Stimulated activated CD8-positive, alpha-beta memory T cell treated with anti-CD3 and anti-CD28 coated beads, Interleukin-12 subunit alpha, Interleukin-12 subunit beta, amount 100 ng/mL, for 24 hours (primary cell): Measurements from ENCODE around the gene ZNF438.
"Not testable (repeated sequence)": the region's sequence is repeated elsewhere in the genome, so short reads cannot be mapped to it uniquely, and the experiment has no call there.

Experiments used
- DNase-seq: peaks from one replicate; pipeline ENCODE4 v3.0.0-alpha.2; 2020; ENCODE audit errors: extremely low read depth

The ZNF438 gene

GRCh38 chr10:30986053-30986555 lies 45.6 kb downstream of the ZNF438 start:
- DNase-seq = no peak

GRCh38 chr10:30985512-30985911 lies 46.2 kb downstream of the ZNF438 start:
- no peak for DNase-seq

GRCh38 chr10:30984563-30985328 lies 46.9 kb downstream of the ZNF438 start:
- DNase-seq = no peak

GRCh38 chr10:30983209-30983608 lies 48.5 kb downstream of the ZNF438 start:
- not testable (repeated sequence) for DNase-seq

GRCh38 chr10:30980951-30981616 lies 50.6 kb downstream of the ZNF438 start:
- DNase-seq = no peak

- DNase-seq = no peak
Observed at GRCh38 chr10:30979956-30980355, 51.7 kb downstream of the ZNF438 start.

GRCh38 chr10:30978843-30979242 lies 52.8 kb downstream of the ZNF438 start:
- no peak for DNase-seq

- DNase-seq = no peak
Observed at GRCh38 chr10:30977385-30977784, 54.3 kb downstream of the ZNF438 start.

GRCh38 chr10:30974773-30975415 lies 56.8 kb downstream of the ZNF438 start:
- no peak for DNase-seq

GRCh38 chr10:30974355-30974754 lies 57.3 kb downstream of the ZNF438 start:
- DNase-seq = no peak

GRCh38 chr10:30973737-30974136 lies 57.9 kb downstream of the ZNF438 start:
- DNase-seq = no peak

GRCh38 chr10:30970760-30971460 lies 60.8 kb downstream of the ZNF438 start:
- no peak for DNase-seq

GRCh38 chr10:30968711-30969110 lies 63.0 kb downstream of the ZNF438 start:
- no peak for DNase-seq

GRCh38 chr10:30967650-30968410 lies 63.8 kb downstream of the ZNF438 start:
- DNase-seq = no peak

- DNase-seq = no peak
Observed at GRCh38 chr10:30963992-30964930, 67.4 kb downstream of the ZNF438 start.

GRCh38 chr10:30962522-30962921 lies 69.1 kb downstream of the ZNF438 start:
- DNase-seq = no peak

GRCh38 chr10:30959836-30960210 lies 71.8 kb downstream of the ZNF438 start:
- no peak for DNase-seq

GRCh38 chr10:30949218-30949617 lies 82.4 kb downstream of the ZNF438 start:
- not testable (repeated sequence) for DNase-seq

GRCh38 chr10:30944005-30944404 lies 87.7 kb downstream of the ZNF438 start:
- DNase-seq = no peak

GRCh38 chr10:30943451-30943850 lies 88.2 kb downstream of the ZNF438 start:
- no peak for DNase-seq
